Smooth muscle cell (in vitro differentiated cells): ENCODE measurements around the gene FANCI. TPM values are rescaled to one million over a fixed set of nuclear protein-coding genes. Genes with fewer than 3 reads are reported as not detected.

ENCODE experiments used
- DNase-seq: peaks from one replicate; lab custom pipeline; 2025; ENCODE audit not compliant: unreplicated experiment; lab: John Stamatoyannopoulos, UW
- H2AFZ ChIP-seq: fragments of 200-600 bp; sonication (generic); 2 replicates; pipeline ENCODE4 v1.6.0; 2016; ENCODE audit warnings: antibody characterized with exemption, low read depth, mild to moderate bottlenecking
- H3F3A ChIP-seq: fragments of 200-600 bp; sonication (generic); 2 replicates; pipeline ENCODE4 v1.6.0; 2017; ENCODE audit warnings: antibody characterized with exemption, low read depth
- H3K27ac ChIP-seq: fragments of 200-600 bp; sonication (generic); 2 replicates; pipeline ENCODE4 v1.5.1; 2016; ENCODE audit warnings: low read depth, mild to moderate bottlenecking
- H3K27me3 ChIP-seq: fragments of 200-600 bp; sonication (generic); 2 replicates; pipeline ENCODE4 v1.6.1; 2016; ENCODE audit warnings: low read depth, mild to moderate bottlenecking
- H3K36me3 ChIP-seq: fragments of 200-600 bp; sonication (generic); 2 replicates; pipeline ENCODE4 v1.5.1; 2016; ENCODE audit warnings: low read depth
- H3K4me1 ChIP-seq: fragments of 200-600 bp; sonication (generic); 2 replicates; pipeline ENCODE4 v1.5.1; 2016; ENCODE audit warnings: low read depth
- H3K4me2 ChIP-seq: fragments of 200-600 bp; sonication (generic); 2 replicates; pipeline ENCODE4 v1.6.0; 2016; ENCODE audit warnings: mild to moderate bottlenecking
- H3K4me3 ChIP-seq: fragments of 200-600 bp; sonication (generic); 2 replicates; pipeline ENCODE4 v1.5.1; 2016; ENCODE audit warnings: mild to moderate bottlenecking
- H3K79me2 ChIP-seq: fragments of 200-600 bp; sonication (generic); 2 replicates; pipeline ENCODE4 v1.6.0; 2016; ENCODE audit warnings: low read depth, mild to moderate bottlenecking
- H3K9ac ChIP-seq: fragments of 200-600 bp; sonication (generic); 2 replicates; pipeline ENCODE4 v1.6.0; 2016; ENCODE audit warnings: low read depth
- H3K9me3 ChIP-seq: fragments of 200-600 bp; sonication (generic); replicated peaks from 2 replicates; pipeline ENCODE4 v1.5.1; 2016; ENCODE audit warnings: low read depth
- H4K20me1 ChIP-seq: fragments of 200-600 bp; sonication (generic); 2 replicates; pipeline ENCODE4 v1.6.0; 2016; ENCODE audit warnings: low read depth
- WGBS: methylation state at CpG from one replicate; pipeline ENCODE4 v1.1.7; 2016; ENCODE audit warnings: low lambda C conversion rate; 5-methylcytosine and 5-hydroxymethylcytosine counted together
- polyA plus RNA-seq: library from polyadenylated mRNA; unstranded; fragments of >200 nt; fragmentation: Nextera tagmentation; extraction: Ambion mirVana; gene quantifications from 2 replicates; pipeline ENCODE4 v1.2.1, GENCODE V29; 2016
- total RNA-seq: library from RNA; depleted of rRNA; stranded (reverse); fragments of >200 nt; gene quantifications from 2 replicates; pipeline ENCODE4 v1.2.3, GENCODE V29; 2014
- TF ChIP-seq, protein P1 (sequence below): fragments of 200-600 bp; sonication (generic); IDR thresholded peaks from 2 replicates; pipeline ENCODE4 v1.5.1; 2017; ENCODE audit warnings: borderline replicate concordance, mild to moderate bottlenecking, antibody characterized with exemption; ENCODE audit not compliant: insufficient read depth, poor library complexity, severe bottlenecking

The FANCI gene
- total and polyA plus RNA-seq, 2 experiments from 2014 or later, result 7.0 to 13.8 TPM

DNA sequence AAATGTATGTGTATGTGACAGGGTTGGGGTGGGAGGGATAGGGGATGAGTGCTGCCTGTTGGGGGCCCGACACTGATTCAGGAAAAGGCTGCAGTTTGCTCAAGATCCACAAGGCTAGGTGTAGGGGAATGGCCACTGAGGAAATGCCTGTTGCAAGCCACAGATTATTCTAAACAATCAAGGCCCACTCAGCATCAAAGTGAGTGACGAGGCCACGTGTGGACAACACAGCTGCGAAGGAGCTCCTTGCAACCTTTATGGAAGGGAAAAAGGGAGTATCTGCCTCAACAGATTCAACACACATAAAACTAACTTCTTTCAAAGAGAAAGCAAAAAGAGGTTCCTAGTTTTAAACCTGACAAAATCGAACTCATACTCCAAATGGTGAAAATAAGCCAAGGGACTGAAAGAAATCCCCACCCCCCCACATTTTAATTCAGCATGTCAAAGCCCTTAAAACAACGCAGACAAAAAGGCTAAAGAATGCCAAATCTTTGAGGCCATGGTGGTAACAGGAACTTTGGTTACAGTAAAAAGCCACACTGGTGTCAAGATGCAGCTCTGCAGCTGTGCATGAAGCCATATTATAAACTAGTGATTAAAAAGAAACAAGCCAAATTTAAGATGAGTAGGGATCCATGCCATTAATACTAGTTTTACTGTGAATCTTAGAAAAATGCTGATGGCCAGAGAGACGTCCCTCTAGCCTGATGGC is 87.3 kb downstream of the FANCI start:
- Histone ChIP-seq H4K20me1 (peaks cover 82% of the 10 kb centered on the region), H3K4me3 (no peak overlapping the region), H3K36me3 (peaks cover 3% of the 10 kb centered on the region)

DNA sequence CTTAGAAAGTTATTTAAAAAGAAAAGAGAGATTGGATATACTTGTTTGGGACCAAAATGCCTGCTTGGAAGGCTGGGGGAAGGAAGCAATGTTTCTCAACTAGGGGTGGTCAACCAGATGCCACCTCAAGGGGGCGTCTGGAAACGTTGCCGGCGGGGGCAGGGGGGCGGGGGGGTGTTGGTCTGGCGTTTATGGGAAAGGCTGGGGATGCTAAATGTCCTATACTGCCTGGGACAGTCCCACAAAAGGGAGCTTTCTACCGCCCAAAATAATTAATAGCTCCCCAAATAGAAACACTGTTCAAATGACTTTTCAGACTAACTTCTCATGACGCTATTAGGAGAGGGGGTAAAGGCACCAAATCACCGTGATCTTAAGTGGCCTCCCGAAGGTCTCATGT is 88.7 kb downstream of the FANCI start:
- TF ChIP-seq, protein P1, sequence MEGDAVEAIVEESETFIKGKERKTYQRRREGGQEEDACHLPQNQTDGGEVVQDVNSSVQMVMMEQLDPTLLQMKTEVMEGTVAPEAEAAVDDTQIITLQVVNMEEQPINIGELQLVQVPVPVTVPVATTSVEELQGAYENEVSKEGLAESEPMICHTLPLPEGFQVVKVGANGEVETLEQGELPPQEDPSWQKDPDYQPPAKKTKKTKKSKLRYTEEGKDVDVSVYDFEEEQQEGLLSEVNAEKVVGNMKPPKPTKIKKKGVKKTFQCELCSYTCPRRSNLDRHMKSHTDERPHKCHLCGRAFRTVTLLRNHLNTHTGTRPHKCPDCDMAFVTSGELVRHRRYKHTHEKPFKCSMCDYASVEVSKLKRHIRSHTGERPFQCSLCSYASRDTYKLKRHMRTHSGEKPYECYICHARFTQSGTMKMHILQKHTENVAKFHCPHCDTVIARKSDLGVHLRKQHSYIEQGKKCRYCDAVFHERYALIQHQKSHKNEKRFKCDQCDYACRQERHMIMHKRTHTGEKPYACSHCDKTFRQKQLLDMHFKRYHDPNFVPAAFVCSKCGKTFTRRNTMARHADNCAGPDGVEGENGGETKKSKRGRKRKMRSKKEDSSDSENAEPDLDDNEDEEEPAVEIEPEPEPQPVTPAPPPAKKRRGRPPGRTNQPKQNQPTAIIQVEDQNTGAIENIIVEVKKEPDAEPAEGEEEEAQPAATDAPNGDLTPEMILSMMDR, result peak; percentile 41
- DNase-seq, result no peak
- peaks cover 37% of the 10 kb centered on the region for H3K79me2 ChIP-seq
- H3K27me3 ChIP-seq, result no peaks in the 10 kb centered on the region
- peaks cover 68% of the 10 kb centered on the region for H4K20me1 ChIP-seq
- H3K27ac ChIP-seq, result no peak overlapping the region
- peaks cover 4% of the 10 kb centered on the region for H3F3A ChIP-seq
- H2AFZ ChIP-seq, result no peak overlapping the region
- peaks cover 3% of the 10 kb centered on the region for H3K36me3 ChIP-seq
- H3K9ac ChIP-seq, result no peak overlapping the region
- H3K9me3 ChIP-seq, result no peaks in the 10 kb centered on the region
- H3K4me1 ChIP-seq, result peaks cover 15% of the 10 kb centered on the region
- H3K4me2 ChIP-seq, result peak overlapping the region; percentile 97
- no peak overlapping the region for H3K4me3 ChIP-seq
- 38% methylated on average over 8 of the region's 10 CpGs for WGBS

More for the DNA sequence above, 87.3 kb downstream of the FANCI start:
- Histone ChIP-seq H3K27ac (no peak overlapping the region), H3F3A (peaks cover 1% of the 10 kb centered on the region), H3K9me3 (no peaks in the 10 kb centered on the region), H3K9ac (no peak overlapping the region), H3K4me2 (peak overlapping the region; percentile 14), H2AFZ (no peak overlapping the region), H3K79me2 (peaks cover 37% of the 10 kb centered on the region), H3K4me1 (peaks cover 15% of the 10 kb centered on the region), H3K27me3 (no peaks in the 10 kb centered on the region)
- no peak for DNase-seq
- WGBS, result 93% methylated on average over 7 of the region's 7 CpGs
- TF ChIP-seq, protein P1, result no peak

DNA sequence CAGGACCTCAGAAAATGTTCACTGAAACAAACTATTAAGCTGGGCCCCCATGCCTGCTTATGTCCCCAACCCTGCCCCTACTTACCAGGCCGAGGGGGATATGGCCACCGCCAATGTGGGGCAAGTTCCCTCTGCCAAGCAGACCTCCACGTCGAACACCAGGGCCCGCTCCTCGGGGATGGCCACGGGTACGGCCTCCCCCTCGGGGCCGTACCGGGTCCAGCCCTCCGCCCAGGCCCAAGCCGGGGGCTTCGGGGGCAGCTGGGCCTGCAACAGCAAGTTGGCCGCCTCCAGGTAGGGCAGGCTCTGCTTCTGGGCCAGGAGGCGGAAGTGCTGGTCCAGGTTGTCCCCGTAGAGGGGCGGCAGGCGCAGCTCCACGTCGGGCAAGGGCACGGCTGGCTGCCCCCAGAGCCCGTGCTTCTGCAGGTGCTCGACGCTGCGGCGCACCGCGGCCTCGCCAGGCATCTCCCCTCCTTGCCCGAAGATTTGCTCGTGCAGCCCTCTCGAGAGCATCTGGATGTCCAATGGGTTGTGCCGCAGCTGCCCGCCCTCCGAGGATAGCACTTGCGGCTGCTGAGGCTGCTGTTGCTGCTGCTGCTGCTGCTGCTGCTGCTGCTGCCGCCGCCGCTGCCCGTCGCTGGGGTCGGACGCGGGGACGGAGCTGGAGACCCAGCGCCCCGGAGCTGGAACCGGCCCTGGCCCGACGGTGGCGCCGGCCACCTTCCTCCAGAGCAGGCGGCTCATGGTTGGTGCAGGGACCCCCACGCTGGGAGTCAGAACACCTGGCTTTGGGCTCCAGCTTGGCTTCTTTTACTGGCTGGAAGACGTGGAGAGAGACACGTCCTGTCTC is 89.5 kb downstream of the FANCI start:
- WGBS, result 87% methylated on average over 57 of the region's 57 CpGs
- Histone ChIP-seq H3K9me3 (no peaks in the 10 kb centered on the region), H3K79me2 (peaks cover 37% of the 10 kb centered on the region), H3F3A (peaks cover 4% of the 10 kb centered on the region), H3K36me3 (peaks cover 3% of the 10 kb centered on the region), H4K20me1 (peaks cover 60% of the 10 kb centered on the region), H3K27me3 (no peaks in the 10 kb centered on the region), H3K4me1 (peaks cover 15% of the 10 kb centered on the region), H2AFZ (no peak overlapping the region), H3K4me3 (peak overlapping the region; percentile 74), H3K9ac (peak overlapping the region; percentile 88), H3K4me2 (peak overlapping the region; percentile 97), H3K27ac (no peak overlapping the region)
- TF ChIP-seq, protein P1, result no peak
- no peak for DNase-seq
